Skin epidermis (tissue), 12 donors: ENCODE data around the gene RPTOR.

ENCODE experiments used
- H3K27ac ChIP-seq, 21 experiments: fragments of 200-600 bp; sonication (generic) in 11 of 21; one replicate each; pipeline ENCODE4 v1.5.0; 2020; ENCODE audit warnings: mild to moderate bottlenecking in 3 of 21, inconsistent platforms in 2 of 21, moderate library complexity in 2 of 21
- H3K4me3 ChIP-seq, 7 experiments: fragments of 200-600 bp; sonication (generic) in 2 of 7; one replicate each; pipeline ENCODE4 v1.5.0; 2020; ENCODE audit warnings: inconsistent platforms in 2 of 7, mild to moderate bottlenecking in 2 of 7, moderate library complexity in 1 of 7

The RPTOR gene

DNA sequence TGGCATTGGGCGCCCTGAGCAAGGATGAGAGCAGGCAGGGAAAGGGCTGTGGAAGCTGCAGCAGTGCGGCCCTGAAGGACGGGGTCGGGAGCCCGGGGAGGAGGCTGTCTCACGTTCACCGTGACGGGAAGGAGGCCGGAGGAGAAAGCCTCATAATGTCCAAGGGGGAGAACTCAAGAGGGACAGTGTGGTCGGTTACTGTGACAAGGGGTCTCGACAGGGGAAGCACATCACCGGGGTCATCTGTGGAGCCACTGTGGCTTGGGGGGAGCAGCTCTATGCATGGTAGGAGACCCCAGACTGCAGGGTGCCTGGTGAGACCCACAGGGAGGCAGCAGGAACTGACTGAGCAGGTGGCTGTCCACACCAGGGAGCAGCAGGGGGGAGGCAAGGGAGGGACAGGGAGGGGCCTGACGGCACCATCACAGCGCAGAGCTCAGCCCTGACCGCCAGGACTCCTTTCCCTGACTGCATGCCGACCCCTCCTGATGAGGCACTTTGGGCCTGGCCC lies 292.4 kb downstream of the RPTOR start:
- Histone ChIP-seq H3K4me3 (no peak overlapping the region), H3K27ac (no peak overlapping the region)

- no peak overlapping the region for H3K27ac ChIP-seq
- no peak overlapping the region for H3K4me3 ChIP-seq
Observed at GRCh38 chr17:80837711-80838110, 293.1 kb downstream of the RPTOR start.

- Histone ChIP-seq H3K27ac (no peak overlapping the region), H3K4me3 (no peak overlapping the region)
Observed at GRCh38 chr17:80838311-80839025, 293.8 kb downstream of the RPTOR start.

DNA sequence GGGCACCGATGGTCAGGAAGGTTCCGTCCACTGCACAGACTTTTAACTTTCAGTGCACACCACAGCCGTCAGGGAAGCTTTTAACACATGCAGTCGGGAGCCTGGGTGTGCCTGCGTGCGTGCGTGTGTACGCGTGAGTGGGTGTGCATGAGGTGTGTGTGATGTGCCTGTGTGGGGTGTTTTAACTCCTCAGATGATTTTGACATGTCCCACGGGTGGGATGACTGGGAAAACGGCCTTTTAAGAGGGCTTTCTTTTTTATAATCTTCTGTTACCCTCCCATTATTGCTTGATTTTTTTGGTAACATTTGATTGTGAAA lies 294.3 kb downstream of the RPTOR start:
- no peak overlapping the region for H3K27ac ChIP-seq
- H3K4me3 ChIP-seq: no peak overlapping the region

- no peak overlapping the region for H3K4me3 ChIP-seq
- H3K27ac ChIP-seq: no peak overlapping the region
Observed at GRCh38 chr17:80839511-80839941, 294.9 kb downstream of the RPTOR start.

- Histone ChIP-seq H3K4me3 (no peak overlapping the region), H3K27ac (no peak overlapping the region)
Observed at GRCh38 chr17:80839970-80840369, 295.3 kb downstream of the RPTOR start.

DNA sequence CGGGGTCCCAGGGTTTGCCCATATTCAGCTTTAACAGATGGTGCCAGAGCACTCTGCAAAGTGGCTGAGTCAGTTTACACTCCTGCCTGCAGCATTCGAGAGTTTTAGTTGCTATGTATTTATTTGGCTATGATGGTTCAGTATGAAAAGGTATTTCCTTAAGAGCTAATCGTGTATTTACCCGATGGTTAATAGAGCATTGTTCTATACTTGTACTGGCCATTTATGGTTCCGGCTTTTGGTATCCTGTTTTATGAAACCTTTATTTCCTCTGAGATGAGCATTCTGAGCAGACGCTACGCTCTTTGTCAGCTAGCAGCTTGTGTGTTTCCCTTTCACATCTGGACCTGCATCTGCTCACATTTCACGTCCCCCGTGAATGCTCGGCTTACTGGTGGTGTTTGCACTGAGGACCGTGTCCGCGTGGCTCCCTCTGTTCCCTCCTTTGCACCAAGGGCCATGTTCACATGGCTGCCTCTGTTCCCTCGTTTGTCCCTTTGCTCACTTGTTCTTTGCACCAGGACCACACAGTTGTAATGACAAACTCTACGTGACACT lies 297.9 kb downstream of the RPTOR start:
- Histone ChIP-seq H3K27ac (no peak overlapping the region), H3K4me3 (no peak overlapping the region)

DNA sequence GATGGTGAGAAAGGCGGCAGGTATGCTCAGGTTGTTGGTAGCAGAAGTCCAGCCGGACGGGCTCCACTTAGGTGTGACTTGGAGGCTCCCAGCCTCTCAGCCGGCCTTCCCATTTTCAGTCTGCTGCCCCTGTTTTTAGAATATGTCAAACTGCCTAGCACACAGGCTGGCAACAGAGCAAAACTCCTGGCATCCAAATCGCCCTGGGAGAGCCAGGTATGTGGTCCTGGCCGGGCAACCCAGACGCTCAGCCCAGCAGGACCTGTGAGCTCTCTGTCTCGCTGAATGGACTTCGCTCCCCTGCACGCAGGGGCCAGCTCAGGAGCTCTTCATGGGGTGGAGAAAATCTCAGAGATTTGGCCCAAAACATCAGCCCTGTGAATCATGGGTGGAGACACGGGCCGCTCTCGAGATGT lies 299.1 kb downstream of the RPTOR start:
- Histone ChIP-seq H3K27ac (no peak overlapping the region), H3K4me3 (no peak overlapping the region)

- Histone ChIP-seq H3K4me3 (no peak overlapping the region), H3K27ac (no peak overlapping the region)
Observed at GRCh38 chr17:80844418-80844990, 299.9 kb downstream of the RPTOR start.

GRCh38 chr17:80845069-80845862 lies 300.6 kb downstream of the RPTOR start:
- no peak overlapping the region for H3K27ac ChIP-seq
- no peak overlapping the region for H3K4me3 ChIP-seq

- H3K4me3 ChIP-seq: no peak overlapping the region
- no peak overlapping the region for H3K27ac ChIP-seq
Observed at GRCh38 chr17:80845863-80846671, 301.4 kb downstream of the RPTOR start.

- Histone ChIP-seq H3K4me3 (no peak overlapping the region), H3K27ac (peak overlapping the region in 2 of 21 experiments; percentile 27 to 33)
Observed at GRCh38 chr17:80846932-80847331, 302.3 kb downstream of the RPTOR start.

GRCh38 chr17:80847496-80848230 lies 303.0 kb downstream of the RPTOR start:
- peak overlapping the region in 2 of 21 experiments; percentile 27 to 33 for H3K27ac ChIP-seq
- H3K4me3 ChIP-seq: no peak overlapping the region

GRCh38 chr17:80848449-80849102 lies 303.9 kb downstream of the RPTOR start:
- Histone ChIP-seq H3K27ac (no peak overlapping the region), H3K4me3 (no peak overlapping the region)

GRCh38 chr17:80849119-80849518 lies 304.5 kb downstream of the RPTOR start:
- Histone ChIP-seq H3K4me3 (no peak overlapping the region), H3K27ac (no peak overlapping the region)

DNA sequence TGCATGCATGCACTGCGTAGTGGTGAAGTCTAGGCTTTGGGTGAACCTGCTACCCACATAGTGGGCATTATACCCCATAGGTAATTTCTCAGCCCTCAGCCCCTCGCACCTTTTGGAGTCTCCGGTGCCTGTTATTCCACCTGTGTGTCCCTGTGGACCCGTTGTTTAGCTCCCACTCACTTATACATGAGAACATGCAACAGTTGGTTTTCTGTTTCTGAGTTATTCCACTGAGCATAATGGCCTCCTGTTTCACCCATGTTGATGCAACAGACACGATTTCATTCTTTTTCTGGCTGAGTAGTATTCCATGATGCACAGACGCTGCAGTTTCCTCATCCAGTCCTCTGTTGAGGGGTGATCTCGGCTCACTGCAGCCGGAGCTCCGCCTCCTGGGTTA lies 305.5 kb downstream of the RPTOR start:
- no peak overlapping the region for H3K27ac ChIP-seq
- H3K4me3 ChIP-seq: no peak overlapping the region

DNA sequence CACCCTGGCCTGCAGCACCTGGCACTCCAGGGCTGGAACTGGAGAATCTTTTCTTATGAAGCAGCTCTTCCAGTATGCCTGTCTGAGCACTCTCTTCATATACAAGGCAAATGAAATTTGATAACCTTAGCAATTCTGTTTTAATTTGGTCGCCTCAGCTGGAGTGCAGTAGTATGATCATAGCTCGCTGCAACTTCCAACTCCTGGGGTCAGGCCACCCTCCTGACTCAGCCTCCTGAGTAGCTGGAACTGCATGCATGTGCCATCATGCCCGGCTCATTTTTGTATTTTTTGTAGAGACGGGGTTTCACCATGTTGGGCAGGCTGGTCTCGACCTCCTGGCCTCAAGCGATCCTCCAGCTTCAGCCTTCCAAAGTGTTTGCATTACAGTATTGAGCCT lies 306.2 kb downstream of the RPTOR start:
- Histone ChIP-seq H3K4me3 (no peak overlapping the region), H3K27ac (no peak overlapping the region)

DNA sequence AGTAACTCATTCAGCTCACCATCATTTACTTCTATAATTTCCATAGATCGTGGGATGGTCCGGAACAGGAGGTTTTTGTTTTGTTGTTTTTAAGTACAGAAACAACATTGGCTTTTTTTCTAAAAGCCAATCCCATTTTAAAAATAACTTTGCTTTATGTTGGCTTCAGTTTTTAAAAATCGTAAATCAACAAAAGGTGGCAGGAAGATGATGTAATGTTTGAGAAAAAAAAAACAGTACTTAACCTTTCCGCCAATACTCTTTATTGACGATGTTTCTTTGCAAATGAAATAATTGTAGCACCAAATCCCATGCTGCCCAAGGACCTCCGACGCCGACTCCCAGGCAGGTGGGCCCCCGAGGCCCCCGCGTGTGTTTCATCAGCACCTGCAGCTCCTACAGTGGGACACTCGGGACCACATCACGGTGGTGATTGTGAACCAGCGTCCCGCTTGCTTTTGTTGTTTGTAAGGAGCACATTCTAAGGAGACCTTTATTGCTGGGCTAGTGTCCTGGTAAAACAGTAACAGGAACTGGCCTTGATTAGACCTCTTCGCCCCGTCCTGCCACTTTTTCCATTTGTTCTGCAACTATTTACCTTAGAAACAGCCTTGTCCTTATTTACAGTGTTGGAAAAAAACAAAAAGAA lies 306.8 kb downstream of the RPTOR start:
- Histone ChIP-seq H3K27ac (no peak overlapping the region), H3K4me3 (no peak overlapping the region)
